WTC11 (cell line): ENCODE results near the gene NCMAP. TPM values are rescaled to one million over a fixed set of nuclear protein-coding genes. Genes with fewer than 3 reads are reported as not detected.
"Not testable (repeated sequence)": the region's sequence is repeated elsewhere in the genome, so short reads cannot be mapped to it uniquely, and the experiment has no call there.

Source experiments
- ATAC-seq: fragments of 200-7000 bp; cut with Tn5 transposase; 2 replicates; pipeline ENCODE4 v1.10.0; 2021; ENCODE audit warnings: mild to moderate bottlenecking, moderate library complexity
- CTCF ChIA-PET: fragments of 300-600 bp; sonication (Branson Sonifier 250); formaldehyde crosslinking; loops from one replicate; lab custom pipeline; 2021; ENCODE audit warnings: antibody characterized with exemption; lab: Charles Lee
- POLR2A ChIA-PET: fragments of 350-600 bp; sonication (Branson Sonifier 250); formaldehyde crosslinking; loops from one replicate; lab custom pipeline; 2021; ENCODE audit warnings: antibody characterized with exemption; lab: Charles Lee
- DNase-seq: peaks from one replicate; pipeline ENCODE4 v3.0.0; 2021; ENCODE audit warnings: low spot score
- H3K27ac Mint-ChIP-seq: 2 replicates; pipeline ENCODE4 v1.8.0; 2021; ENCODE audit warnings: mixed read lengths
- H3K27me3 Mint-ChIP-seq: 2 replicates; pipeline ENCODE4 v1.8.0; 2021; ENCODE audit warnings: low read depth, mild to moderate bottlenecking, moderate library complexity, mixed read lengths
- H3K36me3 Mint-ChIP-seq: 2 replicates; pipeline ENCODE4 v1.8.0; 2021; ENCODE audit warnings: mixed read lengths
- H3K4me1 Mint-ChIP-seq: 2 replicates; pipeline ENCODE4 v1.8.0; 2022; ENCODE audit warnings: mixed read lengths
- H3K4me3 Mint-ChIP-seq: 2 replicates; pipeline ENCODE4 v1.8.0; 2021; ENCODE audit warnings: mild to moderate bottlenecking, moderate library complexity, mixed read lengths
- H3K9me3 Mint-ChIP-seq: 2 replicates; pipeline ENCODE4 v1.8.0; 2021; ENCODE audit warnings: mixed read lengths
- AR ChIP-seq: fragments of 250-450 bp; sonication (Bioruptor Pico); IDR thresholded peaks from 2 replicates; pipeline ENCODE4 v1.9.0; 2021; ENCODE audit warnings: mild to moderate bottlenecking
- ATF3 ChIP-seq: sonication (generic); formaldehyde crosslinking; conservative IDR thresholded peaks from 2 replicates; pipeline ENCODE4 v1.8.1; 2022; ENCODE audit warnings: mild to moderate bottlenecking, missing genetic modification reagents
- ATF6 ChIP-seq: sonication (generic); formaldehyde crosslinking; IDR thresholded peaks from 2 replicates; pipeline ENCODE4 v1.8.1; 2023; ENCODE audit warnings: mild to moderate bottlenecking, missing genetic modification reagents
- E2F1 ChIP-seq: sonication (generic); formaldehyde crosslinking; IDR thresholded peaks from 2 replicates; pipeline ENCODE4 v1.8.0; 2022; ENCODE audit warnings: mild to moderate bottlenecking, missing genetic modification reagents
- ERG ChIP-seq: fragments of 250-450 bp; sonication (Bioruptor Pico); IDR thresholded peaks from 2 replicates; pipeline ENCODE4 v1.8.0; 2021; ENCODE audit warnings: mild to moderate bottlenecking
- GABPB1 ChIP-seq: sonication (generic); formaldehyde crosslinking; IDR thresholded peaks from 2 replicates; pipeline ENCODE4 v1.8.1; 2023; ENCODE audit warnings: mild to moderate bottlenecking, missing genetic modification reagents
- GTF2I ChIP-seq: fragments of 250-450 bp; sonication (Bioruptor Pico); conservative IDR thresholded peaks from 2 replicates; pipeline ENCODE4 v1.4.0; 2021; ENCODE audit warnings: mild to moderate bottlenecking
- NFATC4 ChIP-seq: fragments of 250-450 bp; sonication (Bioruptor Pico); IDR thresholded peaks from 2 replicates; pipeline ENCODE4 v1.9.0; 2021; ENCODE audit warnings: mild to moderate bottlenecking
- OVOL2 ChIP-seq: fragments of 250-450 bp; sonication (Bioruptor Pico); IDR thresholded peaks from 2 replicates; pipeline ENCODE4 v1.9.0; 2021; ENCODE audit warnings: mild to moderate bottlenecking, borderline replicate concordance
- PRRX2 ChIP-seq: fragments of 250-450 bp; sonication (Bioruptor Pico); IDR thresholded peaks from 2 replicates; pipeline ENCODE4 v1.8.0; 2021; ENCODE audit warnings: mild to moderate bottlenecking
- SMAD4 ChIP-seq: sonication (generic); formaldehyde crosslinking; IDR thresholded peaks from 2 replicates; pipeline ENCODE4 v1.8.0; 2022; ENCODE audit warnings: mild to moderate bottlenecking, missing genetic modification reagents
- USF2 ChIP-seq: sonication (generic); formaldehyde crosslinking; IDR thresholded peaks from 2 replicates; pipeline ENCODE4 v1.8.1; 2023; ENCODE audit warnings: mild to moderate bottlenecking, missing genetic modification reagents, moderate library complexity
- ZBTB21 ChIP-seq: sonication (generic); formaldehyde crosslinking; IDR thresholded peaks from 2 replicates; pipeline ENCODE4 v1.8.1; 2023; ENCODE audit warnings: mild to moderate bottlenecking, missing genetic modification reagents, borderline replicate concordance
- ZMAT4 ChIP-seq: fragments of 250-450 bp; sonication (Bioruptor Pico); IDR thresholded peaks from 2 replicates; pipeline ENCODE4 v1.9.0; 2021; ENCODE audit warnings: mild to moderate bottlenecking
- ZNF219 ChIP-seq: sonication (generic); formaldehyde crosslinking; IDR thresholded peaks from 2 replicates; pipeline ENCODE4 v1.8.0; 2023; ENCODE audit warnings: missing genetic modification reagents, mild to moderate bottlenecking, borderline replicate concordance
- ZNF416 ChIP-seq: fragments of 250-450 bp; sonication (Bioruptor Pico); IDR thresholded peaks from 2 replicates; pipeline ENCODE4 v1.9.0; 2021; ENCODE audit warnings: mild to moderate bottlenecking, inconsistent platforms
- ZNF423 ChIP-seq: fragments of 250-450 bp; sonication (Bioruptor Pico); IDR thresholded peaks from 2 replicates; pipeline ENCODE4 v2.1.2; 2022; ENCODE audit warnings: mild to moderate bottlenecking, moderate library complexity
- total RNA-seq: library from RNA; stranded (reverse); gene quantifications from 3 replicates; pipeline ENCODE4 v1.2.3, GENCODE V29; 2021
- TF ChIP-seq, protein P1 (sequence below): fragments of 200-600 bp; IDR thresholded peaks from 2 replicates; pipeline ENCODE4 v1.8.0; 2022; ENCODE audit warnings: antibody characterized with exemption
- TF ChIP-seq, protein P2 (sequence below): fragments of 250-450 bp; sonication (Bioruptor Pico); IDR thresholded peaks from 2 replicates; pipeline ENCODE4 v1.9.0; 2021; ENCODE audit warnings: moderate library complexity, mild to moderate bottlenecking, inconsistent platforms, borderline replicate concordance
- TF ChIP-seq, protein P3 (sequence below): sonication (generic); formaldehyde crosslinking; IDR thresholded peaks from 2 replicates; pipeline ENCODE4 v1.8.0; 2022; ENCODE audit warnings: mild to moderate bottlenecking, missing genetic modification reagents

NCMAP gene
- total RNA-seq, 1 experiment from 2014 or later = 0.26 TPM

DNA sequence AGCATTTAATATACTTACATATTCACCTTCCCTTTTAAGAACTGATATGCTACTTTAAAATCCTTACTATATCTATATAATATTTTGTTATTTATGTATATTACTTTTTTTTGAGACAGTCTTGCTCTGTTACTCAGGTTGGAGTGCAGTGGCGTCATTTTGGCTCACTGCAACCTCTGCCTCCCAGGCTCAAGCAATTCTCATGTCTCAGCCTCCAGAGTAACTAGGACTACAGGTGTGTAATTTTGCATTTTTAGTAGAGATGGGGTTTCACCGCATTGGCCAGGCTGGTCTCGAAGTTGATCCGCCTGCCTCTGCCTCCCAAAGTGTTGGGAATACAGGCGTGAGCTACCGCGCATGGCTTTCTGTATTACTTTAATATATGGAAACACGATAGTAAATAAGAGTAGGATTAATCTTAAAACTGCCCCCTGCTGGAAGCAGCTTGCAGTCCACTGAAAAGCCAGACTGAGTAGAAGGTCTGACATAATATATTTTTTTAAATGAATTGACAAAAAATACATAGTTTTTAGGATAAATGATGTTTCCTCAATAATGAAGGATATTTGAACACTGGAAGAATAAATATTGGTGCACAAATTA, 28.8 kb upstream of the NCMAP start:
- TF ChIP-seq GTF2I (no peak), ATF3 (no peak)
- TF ChIP-seq, protein P1, sequence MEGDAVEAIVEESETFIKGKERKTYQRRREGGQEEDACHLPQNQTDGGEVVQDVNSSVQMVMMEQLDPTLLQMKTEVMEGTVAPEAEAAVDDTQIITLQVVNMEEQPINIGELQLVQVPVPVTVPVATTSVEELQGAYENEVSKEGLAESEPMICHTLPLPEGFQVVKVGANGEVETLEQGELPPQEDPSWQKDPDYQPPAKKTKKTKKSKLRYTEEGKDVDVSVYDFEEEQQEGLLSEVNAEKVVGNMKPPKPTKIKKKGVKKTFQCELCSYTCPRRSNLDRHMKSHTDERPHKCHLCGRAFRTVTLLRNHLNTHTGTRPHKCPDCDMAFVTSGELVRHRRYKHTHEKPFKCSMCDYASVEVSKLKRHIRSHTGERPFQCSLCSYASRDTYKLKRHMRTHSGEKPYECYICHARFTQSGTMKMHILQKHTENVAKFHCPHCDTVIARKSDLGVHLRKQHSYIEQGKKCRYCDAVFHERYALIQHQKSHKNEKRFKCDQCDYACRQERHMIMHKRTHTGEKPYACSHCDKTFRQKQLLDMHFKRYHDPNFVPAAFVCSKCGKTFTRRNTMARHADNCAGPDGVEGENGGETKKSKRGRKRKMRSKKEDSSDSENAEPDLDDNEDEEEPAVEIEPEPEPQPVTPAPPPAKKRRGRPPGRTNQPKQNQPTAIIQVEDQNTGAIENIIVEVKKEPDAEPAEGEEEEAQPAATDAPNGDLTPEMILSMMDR = peak; percentile 42
- no peaks in the 10 kb centered on the region for H3K9me3 Mint-ChIP-seq
- H3K36me3 Mint-ChIP-seq = peaks cover 7% of the 10 kb centered on the region
- no peaks in the 10 kb centered on the region for H3K27me3 Mint-ChIP-seq
- H3K4me1 Mint-ChIP-seq = no peaks in the 10 kb centered on the region
- ChIA-PET POLR2A (no interaction called here), CTCF (interaction anchor here (0.5 to 1.9 kb wide), 21 partner anchors 8 to 340 kb away, joined by 3 to 17 read pairs (median 4); partner anchors contain the start of genes NIPAL3 and RCAN3)
- H3K4me3 Mint-ChIP-seq = no peak overlapping the region
- no peak overlapping the region for H3K27ac Mint-ChIP-seq
- peak; percentile 41; the same call in 1 of the 2 replicates for ATAC-seq
- DNase-seq = no peak

- Mint-ChIP-seq H3K27me3 (no peaks in the 10 kb centered on the region), H3K27ac (peak overlapping the region; percentile 26; the same call in 1 of the 2 replicates), H3K4me3 (no peak overlapping the region), H3K4me1 (no peaks in the 10 kb centered on the region), H3K9me3 (no peaks in the 10 kb centered on the region), H3K36me3 (peaks cover 11% of the 10 kb centered on the region)
- no peak for ATAC-seq
- CTCF ChIA-PET = interaction anchor here (0.8 to 1.4 kb wide), 3 partner anchors 13 to 113 kb away, joined by 3 read pairs; partner anchors contain the start of gene NIPAL3
- DNase-seq = no peak
- POLR2A ChIA-PET = no interaction called here
- TF ChIP-seq ATF6 (CRISPR knock-in tag) = no peak
- no peak for TF ChIP-seq OVOL2 (CRISPR knock-in tag)
- TF ChIP-seq, protein P2, sequence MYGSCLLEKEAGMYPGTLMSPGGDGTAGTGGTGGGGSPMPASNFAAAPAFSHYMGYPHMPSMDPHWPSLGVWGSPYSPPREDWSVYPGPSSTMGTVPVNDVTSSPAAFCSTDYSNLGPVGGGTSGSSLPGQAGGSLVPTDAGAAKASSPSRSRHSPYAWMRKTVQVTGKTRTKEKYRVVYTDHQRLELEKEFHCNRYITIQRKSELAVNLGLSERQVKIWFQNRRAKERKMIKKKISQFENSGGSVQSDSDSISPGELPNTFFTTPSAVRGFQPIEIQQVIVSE (CRISPR knock-in tag) = no peak
- no peak for TF ChIP-seq E2F1 (CRISPR knock-in tag)
- no peak for TF ChIP-seq AR (CRISPR knock-in tag)
- no peak for TF ChIP-seq ZNF219 (CRISPR knock-in tag)
- no peak for TF ChIP-seq ZNF423 (CRISPR knock-in tag)
- TF ChIP-seq ERG (CRISPR knock-in tag) = no peak
- no peak for TF ChIP-seq ZBTB21 (CRISPR knock-in tag)
- TF ChIP-seq NFATC4 = no peak
- no peak for TF ChIP-seq PRRX2 (CRISPR knock-in tag)
- no peak for TF ChIP-seq SMAD4 (CRISPR knock-in tag)
- TF ChIP-seq USF2 (CRISPR knock-in tag) = no peak
- TF ChIP-seq, protein P3, sequence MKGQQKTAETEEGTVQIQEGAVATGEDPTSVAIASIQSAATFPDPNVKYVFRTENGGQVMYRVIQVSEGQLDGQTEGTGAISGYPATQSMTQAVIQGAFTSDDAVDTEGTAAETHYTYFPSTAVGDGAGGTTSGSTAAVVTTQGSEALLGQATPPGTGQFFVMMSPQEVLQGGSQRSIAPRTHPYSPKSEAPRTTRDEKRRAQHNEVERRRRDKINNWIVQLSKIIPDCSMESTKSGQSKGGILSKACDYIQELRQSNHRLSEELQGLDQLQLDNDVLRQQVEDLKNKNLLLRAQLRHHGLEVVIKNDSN (CRISPR knock-in tag) = no peak
- TF ChIP-seq ZNF416 (CRISPR knock-in tag) = no peak
- TF ChIP-seq ZMAT4 (CRISPR knock-in tag) = no peak
- no peak for TF ChIP-seq GABPB1 (CRISPR knock-in tag)
These were observed 27.1 kb upstream of the NCMAP start for GRCh38 chr1:24528744-24529143.

DNA sequence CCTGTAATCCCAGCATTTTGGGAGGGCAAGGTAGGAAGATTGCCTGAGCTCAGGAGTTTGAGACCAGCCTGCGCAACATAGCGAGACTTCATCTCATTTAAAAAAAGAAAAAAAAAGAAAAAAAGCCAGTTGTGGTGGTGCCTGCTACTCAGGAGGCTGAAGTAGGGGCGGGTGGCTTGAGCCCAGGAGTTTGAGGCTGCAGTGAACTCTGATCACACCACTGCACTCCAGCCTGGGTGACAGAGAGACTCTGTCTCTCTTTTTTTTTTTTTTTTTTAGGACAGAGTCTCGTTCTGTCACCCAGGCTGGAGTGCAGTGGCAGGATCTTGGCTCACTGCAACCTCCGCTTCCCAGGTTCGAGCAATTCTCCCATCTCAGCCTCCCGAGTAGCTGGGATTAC, 26.6 kb upstream of the NCMAP start:
- not testable (repeated sequence) for DNase-seq, H3K27me3 Mint-ChIP-seq, H3K9me3 Mint-ChIP-seq, H3K27ac Mint-ChIP-seq, H3K4me1 Mint-ChIP-seq, H3K4me3 Mint-ChIP-seq, ATAC-seq
- CTCF ChIA-PET = interaction anchor here (0.6 to 1.4 kb wide), 5 partner anchors 114 to 821 kb away, joined by 3 to 5 read pairs (median 3); partner anchors contain the start of gene NIPAL3
- POLR2A ChIA-PET = interaction anchor here (0.7 kb wide), 1 partner anchor 92 kb away, joined by 6 read pairs; no protein-coding TSS in a partner anchor
- H3K36me3 Mint-ChIP-seq = peaks cover 16% of the 10 kb centered on the region
